Osteocyte (in vitro differentiated cells): ENCODE data around the gene NRIP3. TPM values are rescaled to one million over a fixed set of nuclear protein-coding genes. Genes with fewer than 3 reads are reported as not detected.

Experiments used
- DNase-seq: peaks from one replicate; pipeline ENCODE4 v3.0.0; 2021; ENCODE audit warnings: mixed read lengths; ENCODE audit not compliant: unreplicated experiment; ENCODE audit errors: extremely low spot score
- H3K27ac Mint-ChIP-seq: one replicate; pipeline ENCODE4 v1.8.0; 2021; ENCODE audit warnings: mild to moderate bottlenecking, mixed read lengths; ENCODE audit not compliant: unreplicated experiment
- H3K27me3 Mint-ChIP-seq: one replicate; pipeline ENCODE4 v1.8.0; 2021; ENCODE audit warnings: mixed read lengths; ENCODE audit not compliant: unreplicated experiment
- H3K36me3 Mint-ChIP-seq: one replicate; pipeline ENCODE4 v1.8.0; 2021; ENCODE audit warnings: mixed read lengths; ENCODE audit not compliant: unreplicated experiment
- H3K4me1 Mint-ChIP-seq: one replicate; pipeline ENCODE4 v1.8.0; 2021; ENCODE audit warnings: mixed read lengths; ENCODE audit not compliant: unreplicated experiment
- H3K4me3 Mint-ChIP-seq: one replicate; pipeline ENCODE4 v1.8.0; 2021; ENCODE audit warnings: mild to moderate bottlenecking, moderate library complexity, mixed read lengths; ENCODE audit not compliant: unreplicated experiment
- H3K9me3 Mint-ChIP-seq: one replicate; pipeline ENCODE4 v1.8.0; 2021; ENCODE audit warnings: mixed read lengths; ENCODE audit not compliant: unreplicated experiment
- total RNA-seq: library from RNA; stranded (reverse); gene quantifications from 2 replicates; pipeline ENCODE4 v1.2.1, GENCODE V29; 2021
- TF ChIP-seq, protein P1 (sequence below): fragments of 200-600 bp; sonication (generic); IDR thresholded peaks from 2 replicates; pipeline ENCODE4 v1.5.0; 2021; ENCODE audit warnings: antibody characterized with exemption, mild to moderate bottlenecking, moderate library complexity

The NRIP3 gene
- total RNA-seq, 1 donor from 2014 or later = 0.97 TPM

DNA sequence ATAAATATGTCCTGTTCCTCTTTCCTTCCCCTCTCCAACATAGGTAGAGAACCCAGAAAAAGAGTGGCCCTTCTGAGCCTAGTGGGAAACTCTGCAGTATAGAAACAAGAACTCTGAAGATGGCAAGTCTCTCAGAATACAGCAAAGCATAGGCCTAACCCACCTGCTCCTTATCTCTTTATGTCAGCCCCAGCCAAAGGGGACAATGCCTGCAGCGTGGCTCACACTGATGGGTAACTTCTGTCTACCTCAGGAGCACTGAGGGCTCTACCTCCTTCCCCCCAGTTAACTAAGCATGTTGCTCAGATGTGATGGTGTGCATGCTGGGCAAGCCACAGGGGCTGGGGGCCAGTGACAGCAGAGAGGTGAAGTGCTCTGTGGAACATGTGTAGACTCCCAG lies 4.9 kb upstream of the NRIP3 start:
- H3K4me3 Mint-ChIP-seq = no peak overlapping the region
- H3K4me1 Mint-ChIP-seq = peaks cover 5% of the 10 kb centered on the region
- peaks cover 56% of the 10 kb centered on the region for H3K27me3 Mint-ChIP-seq
- peaks cover 14% of the 10 kb centered on the region for H3K9me3 Mint-ChIP-seq
- TF ChIP-seq, protein P1, sequence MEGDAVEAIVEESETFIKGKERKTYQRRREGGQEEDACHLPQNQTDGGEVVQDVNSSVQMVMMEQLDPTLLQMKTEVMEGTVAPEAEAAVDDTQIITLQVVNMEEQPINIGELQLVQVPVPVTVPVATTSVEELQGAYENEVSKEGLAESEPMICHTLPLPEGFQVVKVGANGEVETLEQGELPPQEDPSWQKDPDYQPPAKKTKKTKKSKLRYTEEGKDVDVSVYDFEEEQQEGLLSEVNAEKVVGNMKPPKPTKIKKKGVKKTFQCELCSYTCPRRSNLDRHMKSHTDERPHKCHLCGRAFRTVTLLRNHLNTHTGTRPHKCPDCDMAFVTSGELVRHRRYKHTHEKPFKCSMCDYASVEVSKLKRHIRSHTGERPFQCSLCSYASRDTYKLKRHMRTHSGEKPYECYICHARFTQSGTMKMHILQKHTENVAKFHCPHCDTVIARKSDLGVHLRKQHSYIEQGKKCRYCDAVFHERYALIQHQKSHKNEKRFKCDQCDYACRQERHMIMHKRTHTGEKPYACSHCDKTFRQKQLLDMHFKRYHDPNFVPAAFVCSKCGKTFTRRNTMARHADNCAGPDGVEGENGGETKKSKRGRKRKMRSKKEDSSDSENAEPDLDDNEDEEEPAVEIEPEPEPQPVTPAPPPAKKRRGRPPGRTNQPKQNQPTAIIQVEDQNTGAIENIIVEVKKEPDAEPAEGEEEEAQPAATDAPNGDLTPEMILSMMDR = no peak
- peaks cover 2% of the 10 kb centered on the region for H3K36me3 Mint-ChIP-seq
- H3K27ac Mint-ChIP-seq = no peak overlapping the region
- DNase-seq = no peak

GRCh38 chr11:9008011-9008550 lies 4.3 kb upstream of the NRIP3 start:
- H3K27me3 Mint-ChIP-seq = peaks cover 56% of the 10 kb centered on the region
- peaks cover 12% of the 10 kb centered on the region for H3K9me3 Mint-ChIP-seq
- TF ChIP-seq, protein P1 = no peak

DNA sequence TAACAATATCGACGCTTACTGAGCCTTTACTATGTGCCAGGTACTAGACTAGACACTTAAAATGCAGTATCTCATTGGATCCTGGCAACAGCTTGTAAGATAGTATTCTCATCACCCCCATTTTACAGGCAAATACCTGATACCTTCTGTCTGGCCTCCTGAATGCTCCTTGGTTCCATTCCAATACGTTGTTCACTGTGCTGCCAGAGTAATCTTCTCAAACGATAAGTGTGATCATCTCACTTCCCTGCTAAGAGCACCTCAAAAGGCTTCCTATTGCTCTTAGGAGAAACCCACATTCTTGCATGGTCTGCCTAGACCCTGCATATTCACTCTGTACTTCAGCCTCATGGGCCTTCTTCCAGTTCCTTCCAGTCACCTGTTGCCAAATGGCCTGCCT lies 1.3 kb upstream of the NRIP3 start:
- Mint-ChIP-seq H3K27ac (no peak overlapping the region), H3K27me3 (peaks cover 43% of the 10 kb centered on the region), H3K4me1 (peaks cover 15% of the 10 kb centered on the region), H3K9me3 (peaks cover 3% of the 10 kb centered on the region), H3K36me3 (no peaks in the 10 kb centered on the region), H3K4me3 (peak overlapping the region; percentile 42)
- TF ChIP-seq, protein P1 = no peak
- DNase-seq = no peak

More at GRCh38 chr11:9008011-9008550, 4.3 kb upstream of the NRIP3 start:
- peaks cover 2% of the 10 kb centered on the region for H3K36me3 Mint-ChIP-seq
- H3K27ac Mint-ChIP-seq = no peak overlapping the region
- peaks cover 9% of the 10 kb centered on the region for H3K4me1 Mint-ChIP-seq
- no peak overlapping the region for H3K4me3 Mint-ChIP-seq
- peak; percentile 40 for DNase-seq

- TF ChIP-seq, protein P1 = no peak
- Mint-ChIP-seq H3K27me3 (peaks cover 41% of the 10 kb centered on the region), H3K36me3 (no peaks in the 10 kb centered on the region), H3K4me3 (peak overlapping the region; percentile 42), H3K27ac (no peak overlapping the region), H3K9me3 (no peaks in the 10 kb centered on the region), H3K4me1 (peaks cover 15% of the 10 kb centered on the region)
- no peak for DNase-seq
These were observed 554 bp upstream of the NRIP3 start for GRCh38 chr11:9004183-9004926.

DNA sequence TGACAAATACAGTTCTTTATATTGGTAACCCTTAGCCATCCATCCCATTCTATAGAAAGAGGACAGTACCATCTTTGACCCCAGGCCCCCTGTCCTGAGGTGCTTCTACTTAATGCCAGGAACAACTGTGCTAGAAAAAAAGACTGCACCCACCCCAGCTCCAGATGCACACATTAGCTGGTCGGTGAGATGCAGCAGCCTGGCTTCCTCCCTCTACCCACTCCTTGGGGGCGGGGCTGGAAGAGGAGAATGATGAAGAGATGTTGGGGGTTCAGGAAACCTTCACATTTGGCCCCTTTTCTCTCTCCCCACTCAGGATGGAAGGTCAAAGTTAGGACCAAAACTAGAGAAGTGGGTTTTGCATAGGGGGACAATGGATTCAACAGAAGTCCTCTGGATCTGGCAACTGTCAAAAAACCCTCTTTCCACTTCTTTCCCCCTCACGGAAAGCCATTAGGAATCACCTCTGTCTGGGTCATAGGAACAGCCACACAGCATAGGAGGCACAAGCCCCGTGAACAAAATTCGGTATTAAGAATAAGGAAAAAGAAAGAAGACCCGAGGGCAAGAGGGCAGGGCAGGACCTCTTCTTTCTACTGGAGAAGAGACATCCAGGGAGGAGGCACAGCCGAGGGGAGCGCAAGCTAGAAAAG lies 755 bp downstream of the NRIP3 start:
- H3K27ac Mint-ChIP-seq = peak overlapping the region; percentile 11
- no peaks in the 10 kb centered on the region for H3K36me3 Mint-ChIP-seq
- DNase-seq = no peak
- peaks cover 33% of the 10 kb centered on the region for H3K27me3 Mint-ChIP-seq
- no peaks in the 10 kb centered on the region for H3K9me3 Mint-ChIP-seq
- peak overlapping the region; percentile 73 for H3K4me3 Mint-ChIP-seq
- H3K4me1 Mint-ChIP-seq = peaks cover 15% of the 10 kb centered on the region
- TF ChIP-seq, protein P1 = no peak
